ENCODE data around the gene BAIAP2L1.
A peak's percentile ranks its signal among the peaks of the same experiment; 100 is the strongest.

BAIAP2L1 gene

GRCh38 chr7:98251231-98251600 is 149.7 kb downstream of the BAIAP2L1 start:
- DNase-seq (ENCODE audit: low read depth) = no peak
- TF ChIP-seq CTCF (conservative IDR thresholded peaks at IDR 0.05; ENCODE audit: low read depth, low read length) = no peak
- peak overlapping the region; percentile 87 for H3K4me3 ChIP-seq (ENCODE audit: low read length)

- TF ChIP-seq CTCF (conservative IDR thresholded peaks at IDR 0.05; ENCODE audit: low read depth, low read length) = no peak
- H3K4me3 ChIP-seq (ENCODE audit: low read length) = no peak overlapping the region
- DNase-seq (ENCODE audit: low read depth) = no peak
Measured at GRCh38 chr7:98250789-98251188, 150.1 kb downstream of the BAIAP2L1 start.

- no peak for TF ChIP-seq CTCF (conservative IDR thresholded peaks at IDR 0.05; ENCODE audit: low read depth, low read length)
- no peak for DNase-seq (ENCODE audit: low read depth)
- no peak overlapping the region for H3K4me3 ChIP-seq (ENCODE audit: low read length)
Measured at GRCh38 chr7:98249106-98249505, 151.8 kb downstream of the BAIAP2L1 start.

GRCh38 chr7:98248156-98248555 is 152.7 kb downstream of the BAIAP2L1 start:
- H3K4me3 ChIP-seq (ENCODE audit: low read length) = no peak overlapping the region
- no peak for TF ChIP-seq CTCF (conservative IDR thresholded peaks at IDR 0.05; ENCODE audit: low read depth, low read length)
- DNase-seq (ENCODE audit: low read depth) = no peak

DNA sequence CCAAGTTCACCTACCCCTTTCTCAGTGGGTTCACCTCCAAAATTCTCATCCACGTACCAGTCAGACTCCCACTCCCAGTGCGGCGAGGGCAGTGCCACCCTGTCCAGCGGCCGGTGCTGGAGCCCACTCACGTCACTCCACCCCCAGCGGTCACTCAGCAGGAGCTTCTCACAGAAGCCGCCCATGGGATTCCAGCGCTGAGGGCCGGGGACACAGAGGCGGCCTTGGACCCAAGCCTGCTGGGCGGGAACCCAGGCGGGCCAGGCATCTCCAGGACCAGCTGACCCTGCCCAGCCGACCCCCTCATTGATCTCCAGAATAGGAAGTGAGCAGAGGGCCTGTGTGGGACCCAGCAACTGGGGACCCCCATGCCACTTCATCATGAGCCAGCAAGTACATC is 156.0 kb downstream of the BAIAP2L1 start:
- no peak overlapping the region for H3K4me3 ChIP-seq (ENCODE audit: low read length)
- TF ChIP-seq CTCF (conservative IDR thresholded peaks at IDR 0.05; ENCODE audit: low read depth, low read length) = no peak
- no peak for DNase-seq (ENCODE audit: low read depth)

DNA sequence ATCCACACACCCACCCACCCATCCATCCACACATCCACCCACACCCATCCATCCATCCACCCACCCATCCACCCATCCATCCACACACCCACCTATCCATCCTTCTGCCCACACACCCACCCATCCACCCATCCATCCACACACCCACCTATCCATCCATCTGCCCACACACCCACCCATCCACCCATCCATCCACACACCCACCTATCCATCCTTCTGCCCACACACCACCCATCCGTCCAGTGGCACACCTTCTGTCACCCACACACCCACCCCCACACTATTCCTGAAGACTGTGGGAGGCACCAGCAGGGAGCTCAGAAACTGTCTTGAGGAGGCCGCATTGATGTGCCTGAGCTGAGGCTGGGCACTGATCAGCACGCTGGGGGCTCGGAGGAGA is 158.0 kb downstream of the BAIAP2L1 start:
- H3K4me3 ChIP-seq (ENCODE audit: low read length) = no peak overlapping the region
- no peak for TF ChIP-seq CTCF (conservative IDR thresholded peaks at IDR 0.05; ENCODE audit: low read depth, low read length)
- DNase-seq (ENCODE audit: low read depth) = no peak

- no peak for TF ChIP-seq CTCF (conservative IDR thresholded peaks at IDR 0.05; ENCODE audit: low read depth, low read length)
- no peak overlapping the region for H3K4me3 ChIP-seq (ENCODE audit: low read length)
- DNase-seq (ENCODE audit: low read depth) = no peak
Measured at GRCh38 chr7:98242342-98242741, 158.5 kb downstream of the BAIAP2L1 start.
